GM12873 (cell line): ENCODE results near the gene SAMD10.

Experiments used
- TF ChIP-seq, protein P1 (sequence below): IDR thresholded peaks from 2 replicates; pipeline ENCODE4 v1.5.1; 2012; ENCODE audit warnings: low read depth, mild to moderate bottlenecking, moderate library complexity, low read length, control low read depth; ENCODE audit not compliant: insufficient read depth; ENCODE audit errors: missing control alignments

The SAMD10 gene

DNA sequence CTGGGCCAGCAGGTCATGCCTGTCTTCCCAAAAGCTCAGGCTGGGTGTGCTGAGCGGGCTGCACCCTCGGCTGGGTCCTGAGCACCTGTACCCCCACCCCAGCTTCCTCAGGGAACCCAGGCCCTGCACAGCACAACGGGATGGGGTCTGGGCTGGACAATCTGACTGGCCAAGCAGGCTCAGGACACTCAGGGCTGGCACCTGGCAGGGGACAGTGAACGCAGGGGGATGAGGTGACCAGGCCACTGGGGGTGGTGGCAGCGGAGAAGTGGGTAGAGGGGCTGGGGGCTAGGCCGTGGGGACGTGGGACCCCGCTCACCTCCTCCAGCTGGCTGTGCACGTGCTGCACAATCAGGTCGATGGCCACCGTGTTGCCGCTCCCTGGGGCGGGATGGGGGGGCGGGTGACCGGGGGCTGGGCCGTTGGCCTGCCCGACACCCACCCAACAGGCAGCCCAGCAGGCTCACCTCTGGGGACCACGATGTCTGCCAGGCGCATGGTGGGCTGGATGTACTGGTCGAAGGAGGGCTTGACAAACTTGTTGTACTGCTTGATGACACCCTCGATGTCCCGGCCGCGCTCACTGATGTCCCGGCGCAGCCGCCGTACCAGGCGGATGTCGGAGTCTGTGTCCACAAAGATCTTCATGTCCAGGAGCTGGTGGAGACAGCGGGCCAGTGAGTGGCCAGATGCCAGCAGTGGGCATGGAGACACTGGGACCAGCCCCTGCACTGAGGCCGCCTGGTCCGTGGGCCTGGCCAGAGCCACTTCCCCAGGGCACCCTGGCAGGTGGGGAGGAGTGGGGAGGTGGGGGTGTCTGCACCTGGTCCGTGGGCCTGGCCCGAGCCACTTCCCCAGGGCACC is 35.1 kb downstream of the SAMD10 start:
- TF ChIP-seq, protein P1, sequence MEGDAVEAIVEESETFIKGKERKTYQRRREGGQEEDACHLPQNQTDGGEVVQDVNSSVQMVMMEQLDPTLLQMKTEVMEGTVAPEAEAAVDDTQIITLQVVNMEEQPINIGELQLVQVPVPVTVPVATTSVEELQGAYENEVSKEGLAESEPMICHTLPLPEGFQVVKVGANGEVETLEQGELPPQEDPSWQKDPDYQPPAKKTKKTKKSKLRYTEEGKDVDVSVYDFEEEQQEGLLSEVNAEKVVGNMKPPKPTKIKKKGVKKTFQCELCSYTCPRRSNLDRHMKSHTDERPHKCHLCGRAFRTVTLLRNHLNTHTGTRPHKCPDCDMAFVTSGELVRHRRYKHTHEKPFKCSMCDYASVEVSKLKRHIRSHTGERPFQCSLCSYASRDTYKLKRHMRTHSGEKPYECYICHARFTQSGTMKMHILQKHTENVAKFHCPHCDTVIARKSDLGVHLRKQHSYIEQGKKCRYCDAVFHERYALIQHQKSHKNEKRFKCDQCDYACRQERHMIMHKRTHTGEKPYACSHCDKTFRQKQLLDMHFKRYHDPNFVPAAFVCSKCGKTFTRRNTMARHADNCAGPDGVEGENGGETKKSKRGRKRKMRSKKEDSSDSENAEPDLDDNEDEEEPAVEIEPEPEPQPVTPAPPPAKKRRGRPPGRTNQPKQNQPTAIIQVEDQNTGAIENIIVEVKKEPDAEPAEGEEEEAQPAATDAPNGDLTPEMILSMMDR = no peak

DNA sequence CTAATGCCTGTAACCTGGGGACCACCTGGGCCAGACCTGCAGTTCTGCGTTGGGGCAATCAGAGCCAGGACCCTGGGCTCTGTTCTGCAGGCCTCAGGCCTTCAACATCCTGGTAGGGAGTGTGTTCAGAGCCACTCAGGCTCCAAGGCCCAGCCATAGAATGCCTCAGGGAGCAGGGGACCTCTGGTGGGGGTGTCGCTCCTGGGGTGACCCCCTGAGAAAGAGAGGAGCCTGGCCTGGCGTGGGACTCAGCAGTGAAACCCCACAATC is 35.7 kb downstream of the SAMD10 start:
- TF ChIP-seq, protein P1 = no peak

DNA sequence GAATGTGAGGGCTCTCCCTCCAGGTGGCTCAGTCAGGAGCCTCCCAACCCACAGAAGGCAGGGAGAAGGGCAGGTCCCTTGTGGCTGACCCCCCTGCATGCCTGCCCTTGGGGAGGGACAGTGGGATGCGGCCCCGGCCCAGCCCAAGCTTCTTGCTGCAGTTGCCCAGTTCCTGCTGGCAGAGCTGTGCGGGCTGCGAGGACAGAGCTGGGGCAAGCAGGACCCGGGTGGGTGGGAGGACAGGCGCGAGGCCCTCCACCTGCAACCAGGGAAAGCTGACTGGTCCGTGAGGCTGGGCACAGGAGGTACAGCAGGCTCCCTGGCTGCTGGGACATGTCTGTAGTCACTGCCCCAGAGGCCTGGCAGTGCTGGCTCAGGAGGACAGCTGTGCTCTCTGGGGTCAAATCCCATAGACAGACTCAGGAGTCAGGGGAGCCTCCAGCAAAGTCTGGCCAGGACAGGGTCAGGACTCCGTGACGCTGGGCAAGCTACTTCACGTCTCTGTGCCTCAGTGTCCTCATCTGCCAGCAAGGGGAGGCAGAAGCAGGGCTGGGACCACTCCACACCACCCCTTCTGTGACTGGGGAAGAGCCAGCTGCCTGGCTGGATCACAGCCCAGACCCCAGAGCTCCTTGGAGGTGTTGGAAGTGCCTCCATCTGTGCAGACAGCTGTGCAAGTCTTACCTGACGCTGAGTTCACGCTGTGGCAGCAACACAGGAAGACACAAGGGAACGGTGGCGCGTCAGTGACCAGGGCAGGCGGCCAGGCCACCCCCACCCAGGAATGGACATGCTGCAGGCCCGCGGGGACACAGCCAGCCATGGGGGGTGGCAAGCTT is 36.3 kb downstream of the SAMD10 start:
- TF ChIP-seq, protein P1 = no peak

DNA sequence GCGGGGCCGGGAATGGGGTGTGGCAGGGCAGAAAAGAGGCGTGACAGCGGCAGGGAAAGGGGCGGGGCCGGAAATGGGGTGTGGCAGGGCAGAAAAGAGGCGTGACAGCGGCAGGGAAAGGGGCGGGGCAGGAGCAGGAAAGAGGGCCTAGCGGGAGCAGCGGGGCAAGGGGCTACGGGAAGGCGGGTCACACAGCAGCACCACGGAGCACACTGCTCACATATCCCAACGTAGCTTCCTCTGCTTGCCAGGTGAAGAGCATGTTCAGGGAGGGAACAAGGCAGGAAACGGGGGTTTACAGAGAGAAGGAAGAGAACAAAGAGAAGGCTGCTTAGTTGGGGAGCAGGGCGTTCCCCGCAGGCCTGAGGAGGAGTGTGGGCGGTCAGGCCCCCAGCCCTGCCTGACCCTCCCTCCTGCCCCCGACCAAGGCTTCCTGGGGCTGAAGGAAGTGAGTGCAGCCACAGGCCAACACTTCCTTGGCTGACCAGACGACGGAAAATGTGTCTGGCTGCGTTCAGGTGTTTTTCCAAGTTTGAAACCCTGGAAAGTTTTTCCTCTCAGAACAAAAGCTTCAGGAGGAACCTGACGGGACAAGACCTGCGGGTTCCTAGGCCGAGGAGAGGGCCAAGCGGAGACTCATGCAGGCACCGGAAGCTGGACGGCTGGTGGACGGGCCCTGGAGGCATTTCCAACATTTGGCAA is 37.0 kb downstream of the SAMD10 start:
- TF ChIP-seq, protein P1 = no peak

DNA sequence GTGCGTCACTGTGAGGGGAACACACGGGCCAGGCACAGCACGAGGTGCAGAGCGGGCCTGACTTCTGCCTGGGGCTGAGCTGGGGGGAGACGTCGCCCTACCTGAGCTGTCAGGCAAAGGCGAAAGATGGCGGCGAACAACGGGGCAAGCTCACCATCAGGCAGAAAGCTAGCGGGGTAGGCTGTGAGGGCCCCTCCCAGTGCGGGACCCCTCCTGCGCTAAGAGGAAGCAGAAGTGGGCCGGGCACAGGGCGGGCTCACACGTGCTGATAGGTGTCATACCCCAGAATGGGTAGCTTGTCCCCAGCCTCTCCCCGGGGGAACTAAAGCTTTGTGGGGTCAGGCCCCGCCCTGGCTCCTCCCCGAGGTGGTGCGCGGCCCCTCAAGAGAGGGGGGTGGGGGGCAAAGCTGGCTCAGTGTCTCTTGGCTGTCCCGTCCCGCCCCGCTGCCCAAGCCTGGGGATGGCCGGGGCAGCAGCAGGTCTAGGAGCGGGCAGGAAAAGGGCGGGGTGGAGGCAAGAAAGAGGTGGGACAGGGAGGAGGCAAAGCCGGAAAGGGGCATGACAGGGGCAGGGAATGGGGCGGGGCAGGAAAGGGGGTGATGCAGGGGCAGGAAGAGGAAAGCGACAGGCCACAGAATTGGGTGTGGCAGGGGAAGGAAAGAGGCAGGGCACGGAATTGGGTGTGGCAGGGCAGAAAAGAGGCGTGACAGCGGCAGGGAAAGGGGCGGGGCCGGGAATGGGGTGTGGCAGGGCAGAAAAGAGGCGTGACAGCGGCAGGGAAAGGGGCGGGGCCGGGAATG is 38.0 kb downstream of the SAMD10 start:
- TF ChIP-seq, protein P1 = no peak

DNA sequence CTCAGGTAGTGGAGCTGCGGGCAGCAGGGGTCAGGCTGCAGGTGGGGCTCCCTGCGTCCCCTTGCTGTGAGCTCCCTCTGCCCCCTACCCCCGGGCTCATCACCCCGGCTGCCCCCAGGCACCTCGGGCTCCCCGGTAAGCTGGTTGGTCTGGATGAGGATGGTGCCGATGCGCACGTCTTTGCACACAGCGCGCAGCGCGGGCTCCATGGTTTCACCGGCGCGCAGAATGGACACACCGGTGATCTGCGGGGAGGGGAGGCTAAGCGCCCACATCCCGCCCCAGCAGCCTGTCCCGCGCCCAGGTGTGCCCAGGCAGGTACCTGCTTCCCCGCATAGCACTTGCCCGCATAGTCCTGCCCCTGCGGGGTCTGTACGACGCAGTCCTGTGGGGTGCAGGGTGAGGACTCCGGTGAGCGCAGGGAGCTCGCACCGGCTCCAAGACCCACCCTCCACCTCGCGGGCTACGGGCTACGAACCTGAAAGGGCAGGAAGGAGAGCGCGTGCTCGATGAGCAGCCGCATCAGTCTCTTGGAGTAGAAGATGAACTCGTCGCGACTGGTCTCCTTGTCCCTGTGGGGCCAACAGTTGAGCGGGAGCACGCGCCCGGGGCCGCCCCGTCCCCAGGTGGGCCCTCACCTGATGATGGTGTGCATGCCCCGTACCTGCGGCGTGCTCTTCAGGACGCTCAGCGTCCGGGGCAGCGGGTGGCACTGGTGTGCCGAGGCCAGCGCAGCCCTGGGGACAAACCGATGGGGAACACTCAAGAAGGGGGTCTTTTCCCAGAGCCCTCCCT is 38.8 kb downstream of the SAMD10 start:
- TF ChIP-seq, protein P1 = no peak
